ENCODE measurements around the gene KRTAP10-11.
"Not testable (repeated sequence)": the region's sequence is repeated elsewhere in the genome, so short reads cannot be mapped to it uniquely, and the experiment has no call there.

KRTAP10-11 gene

GRCh38 chr21:44640761-44641160, 5.5 kb upstream of the KRTAP10-11 start:
- DNase-seq: no peak

GRCh38 chr21:44643741-44644310, 2.4 kb upstream of the KRTAP10-11 start:
- DNase-seq: no peak

- no peak for DNase-seq
These were observed 1.3 kb upstream of the KRTAP10-11 start for GRCh38 chr21:44644878-44645277.

GRCh38 chr21:44647222-44647552, 973 bp downstream of the KRTAP10-11 start:
- no peak for DNase-seq

GRCh38 chr21:44648557-44649311, 2.5 kb downstream of the KRTAP10-11 start:
- no peak for DNase-seq

- no peak for DNase-seq
These were observed 3.4 kb downstream of the KRTAP10-11 start for GRCh38 chr21:44649521-44650100.

- DNase-seq: no peak
These were observed 4.2 kb downstream of the KRTAP10-11 start for GRCh38 chr21:44650265-44650972.

- no peak for DNase-seq
These were observed 4.9 kb downstream of the KRTAP10-11 start for GRCh38 chr21:44650973-44651675.

GRCh38 chr21:44653123-44653522, 6.9 kb downstream of the KRTAP10-11 start:
- DNase-seq: no peak

GRCh38 chr21:44653656-44654575, 7.7 kb downstream of the KRTAP10-11 start:
- DNase-seq: peak; percentile 80

GRCh38 chr21:44654576-44655175, 8.5 kb downstream of the KRTAP10-11 start, which contains the start of gene KRTAP12-4:
Gene KRTAP12-4 (minus strand): TSS chr21:44654659. CDS start chr21:44654614, 45 bp downstream.
- peak; percentile 28 for DNase-seq

- no peak for DNase-seq
These were observed 10.7 kb downstream of the KRTAP10-11 start for GRCh38 chr21:44656868-44657267.

- DNase-seq: peak; percentile 83
These were observed 11.7 kb downstream of the KRTAP10-11 start, which contains the start of gene KRTAP12-3 for GRCh38 chr21:44657635-44658540. Gene KRTAP12-3 (plus strand): TSS chr21:44657932. CDS start chr21:44657980, 48 bp downstream.

- DNase-seq: no peak
These were observed 12.3 kb downstream of the KRTAP10-11 start for GRCh38 chr21:44658541-44658910.

- DNase-seq: peak; percentile 38
These were observed 12.8 kb downstream of the KRTAP10-11 start for GRCh38 chr21:44658913-44659595.

GRCh38 chr21:44661567-44661966, 15.4 kb downstream of the KRTAP10-11 start:
- DNase-seq: not testable (repeated sequence)

- DNase-seq: no peak
These were observed 18.5 kb downstream of the KRTAP10-11 start for GRCh38 chr21:44664691-44665090.

- no peak for DNase-seq
These were observed 20.4 kb downstream of the KRTAP10-11 start, which contains the start of gene KRTAP12-2 for GRCh38 chr21:44666401-44667320. Gene KRTAP12-2 (minus strand): TSS chr21:44666927. CDS start chr21:44666886, 41 bp downstream.
